H1 (cell line): Measurements from ENCODE around the gene DENND11. TPM values are rescaled to one million over a fixed set of nuclear protein-coding genes. Genes with fewer than 3 reads are reported as not detected.

Experiments used
- GTF2F1 ChIP-seq: IDR thresholded peaks from 2 replicates; pipeline ENCODE4 v1.6.1; 2012; ENCODE audit warnings: low read depth, low read length, improper control_type of control experiment, borderline replicate concordance
- HDAC2 ChIP-seq, 2 experiments: fragments of 300-600 bp in 1 of 2; sonication (generic) in 1 of 2; IDR thresholded peaks; 2 replicates each; pipeline ENCODE4 v1.6.1; 2011 to 2012; ENCODE audit warnings: low read depth in 2 of 2, low read length in 2 of 2, mild to moderate bottlenecking in 2 of 2, moderate library complexity in 2 of 2, borderline replicate concordance in 1 of 2, inconsistent platforms in 1 of 2
- POLR2AphosphoS5 ChIP-seq: IDR thresholded peaks from 2 replicates; pipeline ENCODE4 v1.6.1; 2011; ENCODE audit warnings: low read depth, low read length
- RAD21 ChIP-seq, 2 experiments: IDR thresholded peaks in 1 of 2; conservative IDR thresholded peaks in 1 of 2; 2 replicates each; pipeline ENCODE4 v1.6.1; 2011; ENCODE audit warnings: low read depth in 2 of 2, low read length in 2 of 2, improper control_type of control experiment in 1 of 2, inconsistent platforms in 1 of 2, mild to moderate bottlenecking in 1 of 2, moderate library complexity in 1 of 2
- YY1 ChIP-seq: IDR thresholded peaks from 2 replicates; pipeline ENCODE4 v1.6.1; 2011; ENCODE audit warnings: low read depth, mild to moderate bottlenecking, low read length
- polyA plus RNA-seq, 7 experiments: library from polyadenylated mRNA; depleted of rRNA in 3 of 7; stranded (reverse) in 5 of 7; unstranded in 2 of 7; fragments of >200 nt in 5 of 7; fragments of 200-250 nt in 2 of 7; gene quantifications; 1 replicate in 5 of 7; 2 replicates in 1 of 7; 4 replicates in 1 of 7; pipeline versions ENCODE4 v1.2.1 to v1.2.3, GENCODE V29; 2011 to 2013; ENCODE audit warnings: missing spikeins in 2 of 7, mixed read lengths in 2 of 7
- total RNA-seq: library from RNA; stranded (reverse); fragmentation: NEBNext Ultra II Directional; extraction: Animal tissue kit (Norgen Biotek cat#: 25700); gene quantifications from 2 replicates; pipeline ENCODE4 v1.2.1, GENCODE V29; 2021
- TF ChIP-seq, protein P1 (sequence below): fragments of 300-600 bp; sonication (generic); IDR thresholded peaks from 2 replicates; pipeline ENCODE4 v1.7.1; 2012; ENCODE audit warnings: low read length, moderate library complexity, mild to moderate bottlenecking, inconsistent platforms; ENCODE audit not compliant: insufficient replicate concordance
- TF ChIP-seq, protein P2 (sequence below): IDR thresholded peaks from 2 replicates; pipeline ENCODE4 v1.6.1; 2012; ENCODE audit warnings: inconsistent platforms

Gene DENND11
- total and polyA plus RNA-seq, 2 of the 8 experiments (the other 6 are each of a cell fraction or from before 2014, with no cell fraction given): 8.0 to 26.8 TPM

DNA sequence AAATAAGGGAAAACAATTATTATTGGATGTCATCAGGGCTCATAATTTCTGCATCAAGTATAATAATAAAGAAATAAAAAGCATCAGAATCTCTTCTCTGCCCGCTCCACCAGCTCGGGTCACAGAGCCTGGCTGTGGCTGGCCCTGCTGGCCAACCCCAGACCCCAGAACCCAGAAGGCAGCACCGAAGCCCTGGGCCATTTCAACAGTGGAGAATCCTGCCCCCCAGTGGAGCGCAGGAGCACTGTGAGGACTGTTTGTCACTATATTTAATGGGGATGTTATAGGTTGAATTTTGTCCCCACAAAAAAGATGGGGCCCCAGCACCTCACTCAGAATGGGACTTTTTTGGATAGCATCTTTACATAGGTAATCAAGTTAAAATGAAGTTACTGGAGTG, 27.3 kb downstream of the DENND11 start (continued):
- TF ChIP-seq, protein P1, sequence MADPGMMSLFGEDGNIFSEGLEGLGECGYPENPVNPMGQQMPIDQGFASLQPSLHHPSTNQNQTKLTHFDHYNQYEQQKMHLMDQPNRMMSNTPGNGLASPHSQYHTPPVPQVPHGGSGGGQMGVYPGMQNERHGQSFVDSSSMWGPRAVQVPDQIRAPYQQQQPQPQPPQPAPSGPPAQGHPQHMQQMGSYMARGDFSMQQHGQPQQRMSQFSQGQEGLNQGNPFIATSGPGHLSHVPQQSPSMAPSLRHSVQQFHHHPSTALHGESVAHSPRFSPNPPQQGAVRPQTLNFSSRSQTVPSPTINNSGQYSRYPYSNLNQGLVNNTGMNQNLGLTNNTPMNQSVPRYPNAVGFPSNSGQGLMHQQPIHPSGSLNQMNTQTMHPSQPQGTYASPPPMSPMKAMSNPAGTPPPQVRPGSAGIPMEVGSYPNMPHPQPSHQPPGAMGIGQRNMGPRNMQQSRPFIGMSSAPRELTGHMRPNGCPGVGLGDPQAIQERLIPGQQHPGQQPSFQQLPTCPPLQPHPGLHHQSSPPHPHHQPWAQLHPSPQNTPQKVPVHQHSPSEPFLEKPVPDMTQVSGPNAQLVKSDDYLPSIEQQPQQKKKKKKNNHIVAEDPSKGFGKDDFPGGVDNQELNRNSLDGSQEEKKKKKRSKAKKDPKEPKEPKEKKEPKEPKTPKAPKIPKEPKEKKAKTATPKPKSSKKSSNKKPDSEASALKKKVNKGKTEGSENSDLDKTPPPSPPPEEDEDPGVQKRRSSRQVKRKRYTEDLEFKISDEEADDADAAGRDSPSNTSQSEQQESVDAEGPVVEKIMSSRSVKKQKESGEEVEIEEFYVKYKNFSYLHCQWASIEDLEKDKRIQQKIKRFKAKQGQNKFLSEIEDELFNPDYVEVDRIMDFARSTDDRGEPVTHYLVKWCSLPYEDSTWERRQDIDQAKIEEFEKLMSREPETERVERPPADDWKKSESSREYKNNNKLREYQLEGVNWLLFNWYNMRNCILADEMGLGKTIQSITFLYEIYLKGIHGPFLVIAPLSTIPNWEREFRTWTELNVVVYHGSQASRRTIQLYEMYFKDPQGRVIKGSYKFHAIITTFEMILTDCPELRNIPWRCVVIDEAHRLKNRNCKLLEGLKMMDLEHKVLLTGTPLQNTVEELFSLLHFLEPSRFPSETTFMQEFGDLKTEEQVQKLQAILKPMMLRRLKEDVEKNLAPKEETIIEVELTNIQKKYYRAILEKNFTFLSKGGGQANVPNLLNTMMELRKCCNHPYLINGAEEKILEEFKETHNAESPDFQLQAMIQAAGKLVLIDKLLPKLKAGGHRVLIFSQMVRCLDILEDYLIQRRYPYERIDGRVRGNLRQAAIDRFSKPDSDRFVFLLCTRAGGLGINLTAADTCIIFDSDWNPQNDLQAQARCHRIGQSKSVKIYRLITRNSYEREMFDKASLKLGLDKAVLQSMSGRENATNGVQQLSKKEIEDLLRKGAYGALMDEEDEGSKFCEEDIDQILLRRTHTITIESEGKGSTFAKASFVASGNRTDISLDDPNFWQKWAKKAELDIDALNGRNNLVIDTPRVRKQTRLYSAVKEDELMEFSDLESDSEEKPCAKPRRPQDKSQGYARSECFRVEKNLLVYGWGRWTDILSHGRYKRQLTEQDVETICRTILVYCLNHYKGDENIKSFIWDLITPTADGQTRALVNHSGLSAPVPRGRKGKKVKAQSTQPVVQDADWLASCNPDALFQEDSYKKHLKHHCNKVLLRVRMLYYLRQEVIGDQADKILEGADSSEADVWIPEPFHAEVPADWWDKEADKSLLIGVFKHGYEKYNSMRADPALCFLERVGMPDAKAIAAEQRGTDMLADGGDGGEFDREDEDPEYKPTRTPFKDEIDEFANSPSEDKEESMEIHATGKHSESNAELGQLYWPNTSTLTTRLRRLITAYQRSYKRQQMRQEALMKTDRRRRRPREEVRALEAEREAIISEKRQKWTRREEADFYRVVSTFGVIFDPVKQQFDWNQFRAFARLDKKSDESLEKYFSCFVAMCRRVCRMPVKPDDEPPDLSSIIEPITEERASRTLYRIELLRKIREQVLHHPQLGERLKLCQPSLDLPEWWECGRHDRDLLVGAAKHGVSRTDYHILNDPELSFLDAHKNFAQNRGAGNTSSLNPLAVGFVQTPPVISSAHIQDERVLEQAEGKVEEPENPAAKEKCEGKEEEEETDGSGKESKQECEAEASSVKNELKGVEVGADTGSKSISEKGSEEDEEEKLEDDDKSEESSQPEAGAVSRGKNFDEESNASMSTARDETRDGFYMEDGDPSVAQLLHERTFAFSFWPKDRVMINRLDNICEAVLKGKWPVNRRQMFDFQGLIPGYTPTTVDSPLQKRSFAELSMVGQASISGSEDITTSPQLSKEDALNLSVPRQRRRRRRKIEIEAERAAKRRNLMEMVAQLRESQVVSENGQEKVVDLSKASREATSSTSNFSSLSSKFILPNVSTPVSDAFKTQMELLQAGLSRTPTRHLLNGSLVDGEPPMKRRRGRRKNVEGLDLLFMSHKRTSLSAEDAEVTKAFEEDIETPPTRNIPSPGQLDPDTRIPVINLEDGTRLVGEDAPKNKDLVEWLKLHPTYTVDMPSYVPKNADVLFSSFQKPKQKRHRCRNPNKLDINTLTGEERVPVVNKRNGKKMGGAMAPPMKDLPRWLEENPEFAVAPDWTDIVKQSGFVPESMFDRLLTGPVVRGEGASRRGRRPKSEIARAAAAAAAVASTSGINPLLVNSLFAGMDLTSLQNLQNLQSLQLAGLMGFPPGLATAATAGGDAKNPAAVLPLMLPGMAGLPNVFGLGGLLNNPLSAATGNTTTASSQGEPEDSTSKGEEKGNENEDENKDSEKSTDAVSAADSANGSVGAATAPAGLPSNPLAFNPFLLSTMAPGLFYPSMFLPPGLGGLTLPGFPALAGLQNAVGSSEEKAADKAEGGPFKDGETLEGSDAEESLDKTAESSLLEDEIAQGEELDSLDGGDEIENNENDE: no peak
- no peak for TF ChIP-seq HDAC2 (IDR thresholded peaks at IDR 0.05; ENCODE audit: borderline replicate concordance in 1 of 2, low read depth in 2 of 2, low read length in 2 of 2)
- no peak for TF ChIP-seq POLR2AphosphoS5
- TF ChIP-seq, protein P2, sequence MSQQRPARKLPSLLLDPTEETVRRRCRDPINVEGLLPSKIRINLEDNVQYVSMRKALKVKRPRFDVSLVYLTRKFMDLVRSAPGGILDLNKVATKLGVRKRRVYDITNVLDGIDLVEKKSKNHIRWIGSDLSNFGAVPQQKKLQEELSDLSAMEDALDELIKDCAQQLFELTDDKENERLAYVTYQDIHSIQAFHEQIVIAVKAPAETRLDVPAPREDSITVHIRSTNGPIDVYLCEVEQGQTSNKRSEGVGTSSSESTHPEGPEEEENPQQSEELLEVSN: no peak
- peak; percentile 75 to 77 for TF ChIP-seq RAD21 (IDR thresholded peaks at IDR 0.05 in 1 of 2, conservative IDR thresholded peaks at IDR 0.05 in 1 of 2; ENCODE audit: low read depth in 2 of 2, low read length in 2 of 2)
- no peak for TF ChIP-seq YY1
- TF ChIP-seq GTF2F1: no peak
